Stimulated activated naive CD4-positive, alpha-beta T cell (primary cell): ENCODE data around the gene PCDHGA10.
A peak's percentile ranks its signal among the peaks of the same experiment; 100 is the strongest.
"Not testable (repeated sequence)": the region's sequence is repeated elsewhere in the genome, so short reads cannot be mapped to it uniquely, and the experiment has no call there.

Source experiments
- DNase-seq, 6 experiments: peaks; one replicate each; lab custom pipeline; 2025; lab: John Stamatoyannopoulos, UW

Gene PCDHGA10

DNA sequence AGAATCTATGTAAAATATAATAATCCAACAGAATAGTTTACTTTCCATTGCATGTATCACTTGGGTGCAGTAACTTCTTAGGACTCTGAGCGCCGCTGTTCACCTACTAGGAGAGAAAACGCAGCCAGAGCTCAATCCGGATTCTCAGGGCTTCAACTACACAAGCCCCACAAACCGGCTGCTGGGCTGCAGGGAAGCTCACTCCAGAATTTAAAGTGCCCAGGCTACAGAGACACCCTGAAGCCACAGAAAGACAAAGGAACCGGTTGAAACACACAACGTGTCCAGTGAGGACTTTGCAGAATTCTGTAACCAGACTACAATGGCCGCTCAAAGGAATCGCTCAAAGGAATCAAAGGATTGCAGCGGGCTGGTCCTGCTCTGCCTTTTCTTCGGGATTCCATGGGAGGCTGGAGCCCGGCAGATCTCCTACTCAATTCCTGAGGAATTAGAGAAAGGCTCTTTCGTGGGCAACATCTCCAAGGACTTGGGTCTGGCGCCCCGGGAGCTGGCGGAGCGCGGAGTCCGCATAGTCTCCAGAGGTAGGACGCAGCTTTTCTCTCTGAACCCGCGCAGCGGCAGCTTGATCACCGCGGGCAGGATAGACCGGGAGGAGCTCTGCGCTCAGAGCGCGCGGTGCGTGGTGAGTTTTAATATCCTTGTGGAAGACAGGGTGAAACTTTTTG lies at the start of gene PCDHGA10:
Gene PCDHGA10, plus strand, starts transcription at position 134 of the 686 bp plus-strand sequence. Its CDS starts 189 bp downstream, at position 323.
- DNase-seq: peak in 5 of 6 experiments; percentile 21 to 56 (median 31)

DNA sequence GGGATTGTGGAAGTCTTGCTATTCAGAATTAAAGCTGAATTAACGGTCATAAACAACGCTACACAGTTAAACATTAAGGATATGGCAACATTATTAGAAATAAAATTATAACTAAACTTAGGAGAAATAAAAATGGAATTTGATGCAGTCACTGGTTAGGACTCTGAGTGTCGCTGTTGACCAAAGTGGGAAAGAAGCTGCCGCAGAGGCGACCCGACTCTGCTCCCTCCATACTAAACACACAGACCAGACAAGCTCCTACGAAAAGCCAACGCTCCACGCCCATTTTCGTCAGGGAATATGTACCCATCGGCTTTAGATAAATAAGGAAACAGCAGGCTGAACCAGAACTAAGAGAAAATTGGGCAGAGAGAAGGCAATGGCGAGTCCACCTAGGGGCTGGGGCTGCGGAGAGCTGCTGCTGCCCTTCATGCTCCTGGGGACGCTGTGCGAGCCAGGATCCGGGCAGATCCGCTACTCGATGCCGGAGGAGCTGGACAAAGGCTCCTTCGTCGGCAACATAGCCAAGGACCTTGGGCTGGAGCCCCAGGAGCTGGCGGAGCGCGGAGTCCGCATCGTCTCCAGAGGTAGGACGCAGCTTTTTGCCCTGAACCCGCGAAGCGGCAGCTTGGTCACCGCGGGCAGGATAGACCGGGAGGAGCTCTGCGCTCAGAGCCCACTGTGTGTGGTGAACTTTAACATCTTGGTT lies 48.7 kb upstream of the PCDHGA10 start, which contains the start of gene PCDHGA5:
Gene PCDHGA5, plus strand, starts transcription at position 211 of the 709 bp plus-strand sequence. Its CDS starts 169 bp downstream, at position 380.
- DNase-seq: no peak

DNA sequence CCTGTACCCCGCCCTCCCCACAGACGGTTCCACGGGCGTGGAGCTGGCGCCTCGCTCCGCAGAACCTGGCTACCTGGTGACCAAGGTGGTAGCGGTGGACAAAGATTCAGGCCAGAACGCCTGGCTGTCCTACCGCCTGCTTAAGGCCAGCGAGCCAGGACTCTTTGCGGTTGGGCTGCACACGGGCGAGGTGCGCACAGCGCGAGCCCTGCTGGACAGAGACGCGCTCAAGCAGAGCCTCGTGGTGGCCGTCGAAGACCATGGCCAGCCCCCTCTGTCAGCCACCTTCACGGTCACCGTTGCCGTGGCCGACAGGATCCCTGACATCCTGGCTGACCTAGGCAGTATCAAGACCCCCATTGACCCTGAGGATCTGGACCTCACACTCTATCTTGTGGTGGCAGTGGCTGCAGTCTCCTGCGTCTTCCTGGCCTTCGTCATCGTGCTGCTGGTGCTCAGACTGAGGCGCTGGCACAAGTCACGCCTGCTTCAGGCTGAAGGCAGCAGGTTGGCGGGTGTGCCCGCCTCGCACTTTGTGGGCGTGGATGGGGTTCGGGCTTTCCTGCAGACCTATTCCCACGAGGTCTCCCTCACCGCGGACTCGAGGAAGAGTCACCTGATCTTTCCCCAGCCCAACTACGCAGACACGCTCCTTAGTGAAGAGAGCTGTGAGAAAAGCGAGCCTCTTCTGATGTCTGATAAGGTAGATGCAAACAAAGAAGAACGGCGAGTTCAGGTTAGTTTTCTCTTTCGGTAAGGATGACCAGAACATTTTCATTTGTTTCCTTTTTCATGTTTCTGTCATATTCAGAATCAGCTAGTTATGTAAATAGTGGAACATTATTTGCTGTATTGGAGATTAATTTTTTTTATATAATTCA lies 46.5 kb upstream of the PCDHGA10 start:
- no peak for DNase-seq

DNA sequence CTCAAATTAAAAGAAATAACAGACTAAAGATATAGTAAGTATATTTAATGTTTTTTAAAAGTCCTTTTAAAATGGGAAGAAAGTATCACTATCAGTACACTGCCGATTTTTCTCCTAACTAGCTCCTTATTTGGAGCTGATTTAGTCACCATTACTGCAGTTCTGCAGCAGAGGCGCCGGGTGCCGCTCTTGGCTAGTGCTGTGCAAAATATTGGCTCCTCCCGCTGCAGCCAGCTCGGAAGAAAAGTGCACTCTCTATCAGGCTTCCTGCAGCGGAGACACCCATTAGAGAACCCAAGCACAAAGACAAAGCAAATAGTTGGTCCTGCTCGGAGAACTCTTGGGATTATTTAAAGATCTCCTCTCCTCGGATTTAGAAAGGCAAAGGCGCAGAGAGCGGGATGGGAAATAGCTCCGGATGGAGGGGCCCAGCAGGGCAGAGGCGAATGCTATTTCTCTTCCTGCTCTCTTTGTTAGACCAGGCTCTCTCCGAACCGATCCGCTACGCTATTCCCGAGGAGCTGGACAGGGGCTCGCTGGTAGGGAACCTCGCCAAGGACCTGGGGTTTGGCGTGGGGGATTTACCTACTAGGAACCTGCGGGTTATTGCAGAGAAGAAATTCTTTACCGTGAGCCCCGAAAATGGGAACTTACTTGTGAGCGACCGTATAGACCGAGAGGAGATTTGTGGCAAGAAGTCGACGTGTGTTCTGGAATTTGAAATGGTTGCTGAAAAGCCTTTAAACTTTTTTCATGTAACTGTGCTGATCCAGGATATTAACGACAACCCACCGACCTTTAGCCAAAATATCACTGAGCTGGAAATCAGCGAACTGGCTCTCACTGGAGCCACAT lies 42.6 kb upstream of the PCDHGA10 start, which contains the start of gene PCDHGB3:
Gene PCDHGB3, plus strand, starts transcription at position 249 of the 855 bp plus-strand sequence. Its CDS starts 153 bp downstream, at position 402.
- DNase-seq: peak in 3 of 6 experiments; percentile 15 to 31 (median 21)

DNA sequence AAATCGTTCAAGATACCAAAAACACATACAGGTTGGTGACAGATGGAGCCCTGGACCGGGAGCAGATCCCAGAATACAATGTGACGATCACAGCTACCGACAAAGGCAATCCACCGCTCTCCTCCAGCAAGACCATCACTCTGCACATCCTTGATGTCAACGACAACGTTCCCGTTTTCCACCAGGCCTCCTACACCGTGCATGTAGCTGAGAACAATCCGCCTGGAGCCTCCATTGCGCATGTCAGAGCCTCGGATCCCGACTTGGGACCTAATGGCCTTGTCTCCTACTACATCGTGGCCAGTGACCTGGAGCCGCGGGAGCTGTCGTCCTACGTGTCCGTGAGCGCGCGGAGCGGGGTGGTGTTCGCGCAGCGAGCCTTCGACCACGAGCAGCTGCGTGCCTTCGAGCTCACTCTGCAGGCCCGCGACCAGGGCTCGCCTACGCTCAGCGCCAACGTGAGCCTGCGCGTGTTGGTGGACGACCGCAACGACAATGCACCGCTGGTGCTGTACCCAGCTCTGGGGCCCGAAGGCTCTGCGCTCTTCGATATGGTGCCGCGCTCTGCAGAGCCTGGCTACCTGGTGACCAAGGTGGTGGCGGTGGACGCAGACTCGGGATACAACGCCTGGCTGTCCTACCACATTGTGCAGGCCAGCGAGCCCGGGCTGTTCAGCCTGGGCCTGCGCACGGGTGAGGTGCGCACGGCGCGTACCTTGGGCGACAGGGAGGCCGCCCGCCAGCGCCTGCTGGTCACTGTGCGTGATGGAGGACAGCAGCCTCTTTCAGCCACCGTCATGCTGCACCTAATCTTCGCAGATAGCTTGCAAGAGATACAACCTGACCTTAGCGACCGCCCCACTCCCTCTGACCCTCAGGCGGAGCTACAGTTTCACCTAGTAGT lies 41.0 kb upstream of the PCDHGA10 start:
- no peak for DNase-seq

DNA sequence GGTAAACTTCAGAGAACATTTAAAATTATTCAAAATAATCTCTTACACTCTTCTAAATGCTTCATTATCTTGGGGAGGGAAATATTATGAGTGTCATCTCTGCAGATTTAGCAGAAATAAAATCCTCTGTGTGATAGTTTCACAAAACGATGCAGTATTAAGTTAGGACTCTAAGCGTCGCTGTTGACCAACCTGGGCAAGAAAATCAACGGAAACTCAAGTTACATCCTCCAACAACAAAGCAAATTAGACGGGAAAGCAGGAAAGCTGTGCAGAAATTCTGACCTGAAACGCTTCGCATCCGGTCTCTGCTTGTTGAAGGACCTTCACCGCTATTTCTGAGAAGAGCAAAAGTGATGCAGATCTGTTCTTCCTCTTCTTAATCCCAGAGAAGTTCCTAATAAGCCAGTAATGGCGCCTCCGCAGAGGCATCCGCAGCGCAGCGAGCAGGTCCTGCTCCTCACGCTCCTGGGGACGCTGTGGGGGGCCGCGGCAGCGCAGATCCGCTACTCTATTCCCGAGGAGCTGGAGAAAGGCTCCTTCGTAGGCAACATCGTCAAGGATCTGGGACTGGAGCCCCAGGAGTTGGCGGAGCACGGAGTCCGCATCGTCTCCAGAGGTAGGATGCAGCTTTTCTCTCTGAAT lies 39.0 kb upstream of the PCDHGA10 start, which contains the start of gene PCDHGA6:
Gene PCDHGA6, plus strand, starts transcription at position 219 of the 645 bp plus-strand sequence. Its CDS starts 193 bp downstream, at position 412.
- DNase-seq: no peak

DNA sequence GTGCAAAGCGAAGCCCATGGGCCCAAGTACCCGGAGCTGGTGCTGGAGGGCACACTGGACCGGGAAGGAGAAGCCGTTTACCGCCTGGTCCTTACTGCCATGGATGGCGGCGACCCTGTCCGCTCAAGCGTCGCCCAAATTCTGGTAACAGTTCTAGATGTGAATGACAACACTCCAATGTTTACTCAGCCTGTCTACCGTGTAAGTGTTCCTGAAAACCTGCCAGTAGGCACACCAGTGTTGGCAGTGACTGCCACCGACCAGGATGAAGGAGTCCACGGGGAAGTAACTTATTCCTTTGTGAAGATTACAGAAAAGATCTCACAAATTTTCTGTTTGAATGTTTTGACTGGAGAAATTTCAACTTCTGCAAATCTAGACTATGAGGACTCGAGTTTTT lies 38.2 kb upstream of the PCDHGA10 start:
- no peak for DNase-seq

DNA sequence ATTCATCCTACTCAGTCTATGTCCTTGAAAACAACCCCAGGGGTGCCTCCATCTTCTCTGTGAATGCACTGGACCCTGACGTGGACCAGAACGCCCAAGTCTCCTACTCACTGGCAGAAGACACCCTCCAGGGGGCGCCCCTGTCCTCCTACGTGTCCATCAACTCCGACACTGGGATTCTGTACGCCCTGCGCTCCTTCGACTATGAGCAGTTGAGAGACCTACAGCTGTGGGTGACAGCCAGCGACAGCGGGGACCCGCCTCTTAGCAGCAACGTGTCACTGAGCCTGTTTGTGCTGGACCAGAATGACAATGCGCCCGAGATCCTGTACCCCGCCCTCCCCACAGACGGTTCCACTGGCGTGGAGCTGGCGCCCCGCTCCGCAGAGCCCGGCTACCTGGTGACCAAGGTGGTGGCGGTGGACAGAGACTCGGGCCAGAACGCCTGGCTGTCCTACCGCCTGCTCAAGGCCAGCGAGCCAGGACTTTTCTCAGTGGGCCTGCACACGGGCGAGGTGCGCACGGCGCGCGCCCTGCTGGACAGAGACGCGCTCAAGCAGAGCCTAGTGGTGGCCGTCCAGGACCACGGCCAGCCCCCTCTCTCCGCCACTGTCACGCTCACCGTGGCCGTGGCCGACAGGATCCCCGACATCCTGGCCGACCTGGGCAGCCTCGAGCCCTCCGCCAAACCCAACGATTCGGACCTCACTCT lies 37.2 kb upstream of the PCDHGA10 start:
- DNase-seq: not testable (repeated sequence)

DNA sequence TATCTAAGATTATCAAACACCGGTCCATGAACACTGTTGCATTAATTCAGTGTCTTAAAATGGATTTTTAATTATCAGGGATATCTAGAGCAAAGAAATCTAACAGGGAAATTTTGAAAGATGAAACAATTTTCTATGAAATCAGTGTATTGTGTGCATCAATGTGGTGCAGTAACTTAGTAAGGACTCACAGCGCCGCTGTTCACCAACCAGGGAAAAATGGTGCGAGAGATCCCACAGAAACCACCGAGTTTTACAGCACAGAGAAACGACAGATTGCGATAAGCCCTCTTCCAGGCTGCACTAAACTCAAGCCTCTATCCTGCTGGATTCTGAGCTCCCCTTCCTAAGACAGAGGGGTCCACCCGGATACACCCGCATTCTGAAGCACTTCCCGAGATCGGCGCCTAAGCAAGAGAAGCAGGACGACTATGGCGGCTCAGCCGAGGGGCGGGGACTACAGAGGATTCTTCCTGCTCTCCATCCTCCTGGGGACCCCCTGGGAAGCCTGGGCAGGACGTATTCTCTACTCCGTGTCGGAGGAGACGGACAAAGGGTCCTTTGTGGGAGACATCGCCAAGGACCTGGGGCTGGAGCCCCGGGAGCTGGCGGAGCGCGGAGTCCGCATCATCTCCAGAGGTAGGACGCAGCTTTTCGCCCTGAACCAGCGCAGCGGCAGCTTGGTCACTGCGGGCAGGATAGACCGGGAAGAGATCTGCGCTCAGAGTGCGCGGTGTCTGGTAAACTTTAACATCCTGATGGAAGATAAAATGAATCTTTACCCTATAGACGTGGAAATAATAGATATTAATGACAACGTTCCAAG lies 30.1 kb upstream of the PCDHGA10 start, which contains the start of gene PCDHGA7:
Gene PCDHGA7, plus strand, starts transcription at position 274 of the 826 bp plus-strand sequence. Its CDS starts 158 bp downstream, at position 432.
- DNase-seq: no peak

DNA sequence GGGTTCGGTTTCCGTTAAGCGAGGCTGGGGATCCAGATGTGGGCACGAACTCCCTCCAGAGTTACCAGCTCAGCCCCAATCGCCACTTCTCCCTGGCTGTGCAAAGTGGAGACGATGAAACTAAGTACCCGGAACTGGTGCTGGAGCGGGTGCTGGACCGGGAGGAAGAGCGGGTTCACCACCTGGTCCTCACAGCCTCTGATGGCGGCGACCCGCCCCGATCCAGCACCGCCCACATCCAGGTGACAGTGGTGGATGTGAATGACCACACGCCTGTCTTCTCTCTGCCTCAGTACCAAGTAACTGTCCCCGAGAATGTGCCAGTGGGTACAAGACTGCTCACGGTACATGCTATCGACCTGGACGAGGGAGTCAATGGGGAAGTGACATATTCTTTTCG lies 29.4 kb upstream of the PCDHGA10 start:
- no peak for DNase-seq

DNA sequence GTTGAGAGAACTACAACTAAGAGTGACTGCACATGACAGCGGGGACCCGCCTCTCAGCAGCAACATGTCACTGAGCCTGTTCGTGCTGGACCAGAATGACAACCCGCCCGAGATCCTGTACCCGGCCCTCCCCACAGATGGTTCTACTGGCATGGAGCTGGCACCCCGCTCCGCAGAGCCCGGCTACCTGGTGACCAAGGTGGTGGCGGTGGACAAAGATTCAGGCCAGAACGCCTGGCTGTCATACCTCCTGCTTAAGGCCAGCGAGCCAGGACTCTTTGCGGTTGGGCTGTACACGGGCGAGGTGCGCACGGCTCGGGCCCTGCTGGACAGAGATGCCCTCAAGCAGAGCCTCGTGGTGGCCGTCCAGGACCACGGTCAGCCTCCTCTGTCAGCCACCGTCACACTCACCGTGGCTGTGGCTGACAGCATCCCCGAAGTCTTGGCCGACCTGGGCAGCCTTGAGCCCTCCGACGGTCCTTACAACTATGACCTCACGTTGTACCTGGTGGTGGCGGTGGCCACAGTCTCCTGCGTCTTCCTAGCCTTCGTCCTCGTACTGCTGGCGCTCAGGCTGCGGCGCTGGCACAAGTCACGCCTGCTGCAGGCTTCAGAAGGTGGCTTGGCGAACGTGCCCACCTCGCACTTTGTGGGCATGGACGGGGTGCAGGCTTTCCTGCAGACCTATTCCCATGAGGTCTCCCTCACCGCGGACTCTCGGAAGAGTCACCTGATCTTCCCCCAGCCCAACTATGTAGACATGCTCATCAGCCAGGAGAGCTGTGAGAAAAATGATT lies 28.1 kb upstream of the PCDHGA10 start:
- DNase-seq: no peak

DNA sequence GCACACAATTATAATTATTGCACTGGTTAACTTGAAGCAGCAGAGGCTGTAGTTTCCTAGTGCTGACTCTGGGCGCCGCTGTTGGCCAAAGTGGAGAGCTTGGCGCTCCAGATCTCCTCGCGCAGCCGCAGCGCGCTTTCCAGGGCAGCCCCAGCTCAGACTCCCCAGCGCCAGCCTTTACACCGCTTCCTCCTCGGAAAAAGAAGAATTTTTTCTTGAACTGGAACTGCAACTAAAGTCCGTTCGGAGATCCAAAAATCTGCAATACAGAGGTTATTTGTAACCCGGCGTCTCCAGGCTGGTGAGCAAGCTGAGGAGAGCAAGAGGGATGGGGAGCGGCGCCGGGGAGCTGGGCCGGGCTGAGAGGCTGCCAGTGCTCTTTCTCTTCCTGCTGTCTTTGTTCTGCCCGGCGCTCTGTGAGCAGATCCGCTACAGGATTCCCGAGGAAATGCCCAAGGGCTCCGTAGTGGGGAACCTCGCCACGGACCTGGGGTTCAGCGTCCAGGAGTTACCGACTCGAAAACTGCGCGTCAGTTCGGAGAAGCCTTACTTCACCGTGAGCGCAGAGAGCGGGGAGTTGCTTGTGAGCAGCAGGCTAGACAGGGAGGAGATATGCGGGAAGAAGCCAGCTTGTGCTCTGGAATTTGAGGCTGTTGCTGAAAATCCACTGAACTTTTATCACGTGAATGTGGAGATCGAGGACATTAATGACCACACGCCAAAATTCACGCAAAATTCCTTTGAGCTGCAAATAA lies 25.1 kb upstream of the PCDHGA10 start, which contains the start of gene PCDHGB4:
Gene PCDHGB4, plus strand, starts transcription at position 142 of the 755 bp plus-strand sequence. Its CDS starts 187 bp downstream, at position 329.
- peak in 1 of 6 experiments; percentile 9 for DNase-seq

DNA sequence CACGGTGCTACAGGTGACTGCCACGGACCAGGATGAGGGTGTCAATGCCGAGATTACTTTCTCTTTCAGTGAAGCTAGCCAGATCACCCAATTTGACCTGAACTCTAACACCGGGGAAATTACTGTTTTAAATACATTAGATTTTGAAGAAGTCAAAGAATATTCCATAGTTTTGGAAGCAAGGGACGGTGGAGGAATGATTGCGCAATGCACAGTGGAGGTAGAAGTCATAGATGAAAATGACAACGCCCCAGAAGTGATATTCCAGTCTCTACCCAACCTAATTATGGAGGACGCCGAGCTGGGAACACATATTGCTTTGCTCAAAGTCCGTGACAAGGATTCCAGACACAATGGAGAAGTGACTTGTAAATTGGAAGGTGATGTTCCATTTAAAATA lies 24.1 kb upstream of the PCDHGA10 start:
- no peak for DNase-seq

DNA sequence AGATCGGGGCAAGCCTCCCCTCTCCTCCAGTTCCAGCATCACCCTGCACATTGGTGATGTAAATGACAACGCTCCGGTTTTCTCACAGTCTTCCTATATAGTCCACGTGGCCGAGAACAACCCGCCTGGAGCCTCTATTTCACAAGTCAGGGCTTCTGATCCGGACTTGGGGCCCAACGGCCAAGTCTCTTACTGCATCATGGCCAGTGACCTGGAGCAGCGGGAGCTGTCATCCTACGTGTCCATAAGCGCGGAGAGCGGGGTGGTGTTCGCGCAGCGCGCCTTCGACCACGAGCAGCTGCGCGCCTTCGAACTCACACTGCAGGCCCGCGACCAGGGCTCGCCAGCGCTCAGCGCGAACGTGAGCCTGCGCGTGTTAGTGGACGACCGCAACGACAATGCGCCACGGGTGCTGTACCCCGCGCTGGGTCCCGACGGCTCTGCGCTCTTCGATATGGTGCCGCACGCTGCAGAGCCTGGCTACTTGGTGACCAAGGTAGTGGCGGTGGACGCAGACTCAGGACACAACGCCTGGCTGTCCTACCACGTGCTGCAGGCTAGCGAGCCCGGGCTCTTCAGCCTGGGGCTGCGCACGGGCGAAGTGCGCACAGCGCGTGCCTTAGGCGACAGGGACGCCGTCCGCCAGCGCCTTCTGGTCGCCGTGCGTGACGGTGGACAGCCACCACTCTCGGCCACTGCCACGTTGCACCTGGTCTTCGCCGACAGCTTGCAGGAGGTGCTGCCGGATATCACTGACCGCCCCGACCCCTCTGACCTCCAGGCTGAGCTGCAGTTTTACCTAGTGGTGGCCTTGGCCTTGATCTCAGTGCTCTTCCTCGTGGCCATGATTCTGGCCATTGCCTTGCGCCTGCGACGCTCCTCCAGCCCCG lies 23.4 kb upstream of the PCDHGA10 start:
- DNase-seq: no peak
